Measurements from ENCODE around the gene HS6ST1. TPM values are rescaled to one million over a fixed set of nuclear protein-coding genes. Genes with fewer than 3 reads are reported as not detected.
"Not testable (repeated sequence)": the region's sequence is repeated elsewhere in the genome, so short reads cannot be mapped to it uniquely, and the experiment has no call there.

HS6ST1 gene
- total and polyA plus RNA-seq, 10 donors, result 7.2 to 99.5 (median 57.0) TPM

GRCh38 chr2:128252501-128252900 lies 66.2 kb downstream of the HS6ST1 start:
- Histone ChIP-seq H3K27ac (no peak overlapping the region), H3K27me3 (replicated peaks in 1 of 7) (no peaks in the 10 kb centered on the region), H3K4me3 (no peak overlapping the region), H3K9me3 (no peaks in the 10 kb centered on the region), H3K36me3 (no peaks in the 10 kb centered on the region), H3K4me1 (no peaks in the 10 kb centered on the region)
- intact Hi-C loops (cut with DNase I; ENCODE audit: low total_unique reads), result no loop called here
- no peak for DNase-seq
- 84 to 96% (median 90%) methylated on average over 5 to 6 of the region's 6 CpGs for WGBS, 5 donors
- TF ChIP-seq CTCF (IDR thresholded peaks at IDR 0.05 in 8 of 11, conservative IDR thresholded peaks at IDR 0.05 in 3 of 11) (no peak), POLR2A (IDR thresholded peaks at IDR 0.05) (no peak), POLR2AphosphoS5 (IDR thresholded peaks at IDR 0.05) (no peak)

- H3K9me3 ChIP-seq; H3K4me3 ChIP-seq; DNase-seq; H3K4me1 ChIP-seq; H3K36me3 ChIP-seq; H3K27me3 ChIP-seq (replicated peaks in 1 of 7); H3K27ac ChIP-seq; intact Hi-C loops (cut with DNase I; ENCODE audit: low total_unique reads): not testable (repeated sequence)
- WGBS, 5 donors, result 90 to 96% (median 93%) methylated on average over 5 to 6 of the region's 6 CpGs
These were observed 66.6 kb downstream of the HS6ST1 start for GRCh38 chr2:128252086-128252485.

GRCh38 chr2:128250229-128251025 lies 68.2 kb downstream of the HS6ST1 start:
- Histone ChIP-seq H3K9me3 (no peaks in the 10 kb centered on the region), H3K4me3 (no peak overlapping the region), H3K4me1 (no peaks in the 10 kb centered on the region), H3K27me3 (replicated peaks in 1 of 7) (no peaks in the 10 kb centered on the region), H3K36me3 (no peaks in the 10 kb centered on the region), H3K27ac (no peak overlapping the region)
- 82 to 93% (median 89%) methylated on average over 7 to 8 of the region's 8 CpGs for WGBS, 5 donors
- DNase-seq, result no peak
- no peak for TF ChIP-seq CTCF (IDR thresholded peaks at IDR 0.05 in 8 of 11, conservative IDR thresholded peaks at IDR 0.05 in 3 of 11)
- no peak for TF ChIP-seq POLR2AphosphoS5 (IDR thresholded peaks at IDR 0.05)
- no peak for TF ChIP-seq POLR2A (IDR thresholded peaks at IDR 0.05)
- intact Hi-C loops (cut with DNase I; ENCODE audit: low total_unique reads), result no loop called here

DNA sequence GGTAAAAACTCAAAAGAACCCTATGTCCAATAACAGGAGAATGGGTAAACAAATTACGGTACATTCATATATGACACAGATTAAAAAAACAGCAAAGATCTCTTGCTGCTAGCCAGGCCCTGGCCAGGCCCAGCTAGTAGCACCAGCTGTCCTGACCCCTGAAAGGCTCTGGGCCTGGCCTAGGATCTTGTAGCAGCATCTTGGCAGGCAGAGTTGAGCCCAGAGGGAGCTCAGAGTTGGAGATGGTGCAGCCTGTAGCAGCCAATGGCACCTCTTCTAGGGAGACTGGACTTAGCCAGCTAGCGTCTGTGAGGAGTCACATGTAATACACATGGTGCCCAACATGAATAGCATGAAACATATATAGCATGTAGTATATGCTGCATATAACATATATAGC lies 69.1 kb downstream of the HS6ST1 start:
- no peaks in the 10 kb centered on the region for H3K27me3 ChIP-seq (replicated peaks in 1 of 7)
- no peaks in the 10 kb centered on the region for H3K4me1 ChIP-seq
- intact Hi-C loops (cut with DNase I; ENCODE audit: low total_unique reads), result no loop called here
- no peaks in the 10 kb centered on the region for H3K36me3 ChIP-seq
- no peak overlapping the region for H3K4me3 ChIP-seq
- DNase-seq, result no peak
- TF ChIP-seq POLR2AphosphoS5 (IDR thresholded peaks at IDR 0.05) (no peak), CTCF (IDR thresholded peaks at IDR 0.05 in 8 of 11, conservative IDR thresholded peaks at IDR 0.05 in 3 of 11) (no peak), POLR2A (IDR thresholded peaks at IDR 0.05) (no peak)
- 90 to 100% (median 93%) methylated on average over 2 of the region's 2 CpGs for WGBS, 5 donors
- no peak overlapping the region for H3K27ac ChIP-seq
- H3K9me3 ChIP-seq, result no peaks in the 10 kb centered on the region

Data from spleen (tissue), 11 donors.